ENCODE results near the gene SV2B. TPM values are rescaled to one million over a fixed set of nuclear protein-coding genes. Genes with fewer than 3 reads are reported as not detected.

SV2B gene
- total and polyA plus RNA-seq, 2 donors (not counting 1 experiment from before 2014, with no cell fraction given) = not detected

DNA sequence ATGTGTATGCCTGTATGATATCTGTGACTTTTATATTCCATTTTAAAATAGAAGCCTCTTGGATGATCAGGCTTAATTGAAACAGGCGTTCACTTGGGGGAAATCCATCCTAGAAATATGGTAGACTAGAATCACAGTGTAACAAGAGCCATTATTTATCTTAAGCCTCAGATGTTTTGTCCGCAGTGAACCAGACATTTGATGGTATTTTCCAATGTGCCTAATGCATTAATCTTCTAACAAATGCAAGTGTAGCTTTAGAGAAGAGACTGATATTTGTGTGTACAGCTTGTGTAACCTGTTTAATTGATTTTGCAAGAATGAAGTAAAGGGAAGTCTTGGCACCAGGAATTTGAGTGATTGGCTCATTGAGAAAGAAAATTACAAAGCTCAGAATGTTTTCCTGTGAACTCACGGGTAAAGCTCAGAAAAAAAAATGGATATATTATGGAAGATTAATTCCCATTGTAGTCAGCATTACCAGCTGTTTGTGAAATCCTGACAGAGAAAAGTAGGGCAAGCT, 155.7 kb downstream of the SV2B start:
- intact Hi-C loops (cut with micrococcal nuclease) = no loop called here
- Histone ChIP-seq H3K27ac (ENCODE audit: low read length in 2 of 2) (no peak overlapping the region), H3K4me2 (replicated peaks; ENCODE audit: low read depth, low read length, poor library complexity, severe bottlenecking) (no peak overlapping the region), H3K36me3 (replicated peaks in 1 of 2; ENCODE audit: control extremely low read depth in 1 of 2, control insufficient read depth in 1 of 2, extremely low read depth in 1 of 2, insufficient read depth in 2 of 2, low read length in 1 of 2) (no peaks in the 10 kb centered on the region), H2AFZ (ENCODE audit: insufficient read depth, low read depth, low read length, poor library complexity, severe bottlenecking) (no peak overlapping the region), H4K20me1 (ENCODE audit: control insufficient read depth, insufficient read depth, low read length, poor library complexity, severe bottlenecking) (no peaks in the 10 kb centered on the region), H3K4me1 (ENCODE audit: control insufficient read depth in 2 of 2, insufficient read depth in 2 of 2, low read length in 2 of 2) (no peaks in the 10 kb centered on the region), H3K9me3 (ENCODE audit: control extremely low read depth in 1 of 3, control insufficient read depth in 2 of 3, insufficient read depth in 1 of 3, low read length in 2 of 3) (no peaks in the 10 kb centered on the region), H3K79me2 (ENCODE audit: control insufficient read depth, insufficient read depth, low read length) (no peaks in the 10 kb centered on the region), H3K27me3 (replicated peaks in 1 of 4; ENCODE audit: control extremely low read depth in 1 of 4, control insufficient read depth in 3 of 4, insufficient read depth in 4 of 4, low read length in 3 of 4) (peaks cover 0 to 17% (median 0%) of the 10 kb centered on the region in 4 experiments), H3K4me3 (ENCODE audit: control extremely low read depth in 1 of 5, extremely low read depth in 1 of 5, insufficient read depth in 1 of 5, low read depth in 2 of 5, low read length in 4 of 5) (no peak overlapping the region), H3K9ac (ENCODE audit: low read length) (no peak overlapping the region)
- CTCF ChIA-PET = interaction anchor here (1.1 to 1.2 kb wide), 3 partner anchors 8 to 16 kb away, joined by 3 to 4 read pairs (median 3); no protein-coding TSS in a partner anchor
- DNase-seq (no peak), ATAC-seq (ENCODE audit: low read depth) (no peak)
- POLR2A ChIA-PET = no interaction called here
- TF ChIP-seq CTCF (IDR thresholded peaks at IDR 0.05) (no peak), EZH2 (IDR thresholded peaks at IDR 0.05; ENCODE audit: borderline replicate concordance, insufficient read depth, low read depth, low read length, poor library complexity, severe bottlenecking) (no peak)
- H3K4me1 Mint-ChIP-seq = no peaks in the 10 kb centered on the region
- H3K4me3 Mint-ChIP-seq = no peak overlapping the region
- H3K27me3 Mint-ChIP-seq = peaks cover 50% of the 10 kb centered on the region
- no peaks in the 10 kb centered on the region for H3K9me3 Mint-ChIP-seq (ENCODE audit: insufficient read depth)
- WGBS (ENCODE audit: insufficient coverage) = no CpG with 5 or more reads among the region's 3 CpGs
- no peak overlapping the region for H3K27ac Mint-ChIP-seq

GRCh38 chr15:91257746-91258414, 157.8 kb downstream of the SV2B start:
- no peak for DNase-seq
- 99% methylated on average over 6 of the region's 6 CpGs for WGBS (ENCODE audit: insufficient coverage)
- H3K4me2 ChIP-seq (replicated peaks; ENCODE audit: low read depth, low read length, poor library complexity, severe bottlenecking) = no peak overlapping the region
- no peak overlapping the region for H2AFZ ChIP-seq (ENCODE audit: insufficient read depth, low read depth, low read length, poor library complexity, severe bottlenecking)
- H3K4me3 Mint-ChIP-seq = no peak overlapping the region
- H3K36me3 ChIP-seq (replicated peaks in 1 of 2; ENCODE audit: control extremely low read depth in 1 of 2, control insufficient read depth in 1 of 2, extremely low read depth in 1 of 2, insufficient read depth in 2 of 2, low read length in 1 of 2) = no peaks in the 10 kb centered on the region
- H3K27ac ChIP-seq (ENCODE audit: low read length in 2 of 2) = no peak overlapping the region
- H3K9ac ChIP-seq (ENCODE audit: low read length) = no peak overlapping the region
- no peak for TF ChIP-seq EZH2 (IDR thresholded peaks at IDR 0.05; ENCODE audit: borderline replicate concordance, insufficient read depth, low read depth, low read length, poor library complexity, severe bottlenecking)
- TF ChIP-seq CTCF (IDR thresholded peaks at IDR 0.05) = no peak
- no peaks in the 10 kb centered on the region for H3K9me3 ChIP-seq (ENCODE audit: control extremely low read depth in 1 of 3, control insufficient read depth in 2 of 3, insufficient read depth in 1 of 3, low read length in 2 of 3)
- no peaks in the 10 kb centered on the region for H3K4me1 Mint-ChIP-seq
- ATAC-seq (ENCODE audit: low read depth) = no peak
- no peaks in the 10 kb centered on the region for H3K9me3 Mint-ChIP-seq (ENCODE audit: insufficient read depth)
- CTCF ChIA-PET = interaction anchor here (1.5 to 2.6 kb wide), 2 partner anchors 11 to 14 kb away, joined by 5 to 8 read pairs; no protein-coding TSS in a partner anchor
- peaks cover 45% of the 10 kb centered on the region for H3K27me3 Mint-ChIP-seq
- H3K79me2 ChIP-seq (ENCODE audit: control insufficient read depth, insufficient read depth, low read length) = no peaks in the 10 kb centered on the region
- intact Hi-C loops (cut with micrococcal nuclease) = no loop called here
- POLR2A ChIA-PET = no interaction called here
- peaks cover 0 to 20% (median 1%) of the 10 kb centered on the region in 4 experiments for H3K27me3 ChIP-seq (replicated peaks in 1 of 4; ENCODE audit: control extremely low read depth in 1 of 4, control insufficient read depth in 3 of 4, insufficient read depth in 4 of 4, low read length in 3 of 4)
- H4K20me1 ChIP-seq (ENCODE audit: control insufficient read depth, insufficient read depth, low read length, poor library complexity, severe bottlenecking) = no peaks in the 10 kb centered on the region
- no peaks in the 10 kb centered on the region for H3K4me1 ChIP-seq (ENCODE audit: control insufficient read depth in 2 of 2, insufficient read depth in 2 of 2, low read length in 2 of 2)
- H3K27ac Mint-ChIP-seq = no peak overlapping the region
- H3K4me3 ChIP-seq (ENCODE audit: control extremely low read depth in 1 of 5, extremely low read depth in 1 of 5, insufficient read depth in 1 of 5, low read depth in 2 of 5, low read length in 4 of 5) = no peak overlapping the region

Data from B cell (primary cell).